Amygdala (tissue), 56 donors: ENCODE measurements around the gene MYT1.

Experiments
- DNase-seq, 56 donors: peaks; one replicate each; lab custom pipeline; 2025; lab: John Stamatoyannopoulos, UW

MYT1 gene

DNA sequence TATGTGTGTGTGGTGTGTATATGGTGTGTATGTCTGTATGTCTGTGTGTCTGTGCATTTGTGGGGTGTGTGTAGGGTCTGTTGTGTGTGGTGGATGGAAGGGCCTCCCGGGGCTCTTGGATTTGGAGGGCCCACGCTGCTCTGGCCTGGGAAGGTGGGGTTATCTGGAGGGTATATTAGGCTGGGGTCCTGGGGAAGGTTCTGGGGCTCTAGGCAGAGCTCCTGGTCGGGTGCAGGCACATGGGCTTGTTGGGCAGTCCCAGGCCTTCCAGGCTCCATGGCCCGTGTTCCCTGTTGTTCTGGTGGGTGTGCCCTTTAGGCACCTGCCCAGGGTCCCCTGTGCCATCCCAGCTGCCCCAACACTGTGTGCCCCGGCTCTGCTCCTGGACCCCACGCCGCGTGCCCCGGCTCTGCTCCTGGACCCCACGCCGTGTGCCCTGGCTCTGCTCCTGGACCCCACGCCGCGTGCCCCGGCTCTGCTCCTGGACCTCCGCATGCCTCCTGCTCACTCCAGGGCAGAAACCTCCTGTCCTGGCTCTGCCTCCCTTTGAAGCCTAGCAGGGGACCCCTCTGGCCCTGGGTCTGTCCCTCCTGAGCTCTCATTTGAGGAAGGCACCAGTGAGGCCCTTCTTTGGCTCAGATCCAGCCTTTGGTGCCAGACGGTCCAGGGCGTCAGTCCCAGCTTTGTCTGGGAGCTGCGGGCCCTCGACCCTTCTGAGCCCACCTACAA lies 10.2 kb upstream of the MYT1 start:
- no peak for DNase-seq

DNA sequence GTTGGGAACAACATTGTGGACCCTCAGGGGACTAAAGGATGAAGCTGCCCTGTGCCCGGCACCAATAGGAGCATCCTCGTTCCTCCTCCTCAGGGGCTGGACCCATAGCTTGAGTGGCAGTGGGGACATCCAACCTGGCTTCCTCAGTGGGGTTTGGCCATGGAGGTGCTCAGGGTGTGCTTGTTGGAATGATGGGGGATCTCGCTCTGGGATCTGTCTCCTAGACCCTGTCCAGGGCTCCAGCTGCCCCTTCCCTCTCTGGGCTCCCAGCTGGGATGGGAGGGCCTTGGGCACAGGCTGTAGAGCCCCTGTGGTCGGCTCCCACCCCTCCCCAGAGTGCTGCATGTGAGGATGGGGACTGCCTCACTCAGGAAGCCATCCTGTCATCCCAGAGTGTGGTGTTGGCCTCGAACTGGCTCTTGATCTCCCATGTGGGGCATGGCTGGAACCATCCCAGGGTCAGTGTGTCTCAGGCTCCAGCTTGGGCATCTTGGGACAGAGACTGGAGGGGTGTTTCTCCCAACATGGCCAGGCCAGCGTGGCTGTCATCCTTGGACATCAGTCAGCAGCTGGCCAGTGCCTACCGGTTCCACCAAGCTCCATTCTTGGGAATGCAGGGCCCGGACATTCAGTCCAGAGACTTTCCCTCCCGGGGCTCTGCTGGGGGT lies 9.5 kb upstream of the MYT1 start:
- DNase-seq, result no peak

DNA sequence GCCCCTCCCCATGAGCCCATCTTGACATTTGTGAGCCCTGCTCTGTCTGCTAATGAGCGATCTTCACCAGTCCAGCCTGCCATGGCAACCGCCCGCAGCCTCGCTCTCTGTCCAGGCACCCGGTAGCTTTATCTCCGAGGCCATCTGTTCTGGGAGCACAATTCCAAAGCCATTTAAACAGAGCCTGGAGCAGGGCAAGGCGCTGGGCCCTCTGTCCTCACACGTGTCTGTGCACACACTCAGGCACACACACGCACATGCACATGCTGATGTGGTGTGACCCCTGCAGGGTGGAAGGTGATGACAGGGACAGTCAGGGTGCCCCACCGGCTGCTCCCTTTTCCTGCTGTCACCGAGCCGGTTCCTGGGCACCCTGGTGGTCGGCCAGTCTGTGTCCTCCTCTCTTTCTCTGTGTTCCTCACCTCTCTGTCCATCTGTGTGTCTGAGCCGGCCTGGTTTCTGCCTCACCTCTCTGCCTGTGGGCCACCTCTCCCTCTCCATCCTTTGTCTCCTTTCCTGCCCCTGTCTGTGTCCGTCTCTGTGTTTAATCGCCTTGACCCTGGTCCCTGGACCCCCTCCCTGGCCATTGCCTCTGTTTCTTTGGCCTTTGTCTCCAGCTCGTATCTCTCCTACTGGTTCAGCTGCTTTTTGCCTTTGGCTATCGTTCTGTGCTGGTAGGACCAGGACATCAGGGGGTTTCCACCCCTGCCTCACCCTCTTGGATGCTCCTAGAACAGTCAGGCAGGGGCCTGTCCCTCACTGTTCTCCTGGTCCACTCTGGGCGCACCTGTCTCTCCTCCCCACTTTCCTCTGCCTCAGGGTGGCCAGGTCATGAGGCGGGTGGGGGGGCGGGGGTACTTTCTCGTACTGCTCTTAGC lies 8.8 kb upstream of the MYT1 start:
- no peak for DNase-seq

DNA sequence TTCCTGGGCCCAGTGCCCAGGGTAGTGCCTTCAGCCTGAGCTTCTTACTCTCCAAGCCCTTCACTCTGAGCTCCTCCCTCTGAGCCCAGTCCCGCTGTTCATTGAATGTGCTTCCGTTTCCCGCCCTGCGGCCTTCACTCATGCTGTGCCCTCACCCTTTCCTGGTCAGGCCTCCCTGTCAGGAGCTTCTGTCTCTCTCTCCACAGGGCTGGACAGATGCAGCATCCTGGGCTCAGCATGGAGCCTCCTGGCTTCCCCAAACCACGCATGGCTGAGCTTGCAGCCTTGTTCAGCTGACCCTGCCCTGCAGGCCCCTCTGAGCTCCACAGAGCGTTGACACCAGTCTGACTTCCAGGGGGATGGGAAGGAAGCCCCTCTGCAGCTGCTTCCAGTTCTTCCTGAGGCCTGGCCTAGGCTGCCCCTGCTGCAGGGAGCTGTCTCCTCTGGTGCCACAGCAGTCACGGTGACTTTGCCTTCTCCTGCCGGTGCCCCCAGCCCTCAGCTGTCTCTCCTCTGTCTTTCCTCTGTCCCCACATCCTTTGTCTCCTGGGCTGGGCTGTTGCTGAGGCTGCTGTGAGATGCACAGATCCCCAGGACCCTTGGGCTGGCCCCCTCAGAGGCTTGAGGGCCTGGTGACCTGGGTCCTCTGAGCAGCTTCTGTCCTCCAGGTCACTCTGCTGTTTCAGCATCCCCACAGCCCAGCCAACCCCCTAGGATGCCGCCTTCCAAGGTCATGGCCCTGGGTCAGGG lies 7.9 kb upstream of the MYT1 start:
- no peak for DNase-seq

DNA sequence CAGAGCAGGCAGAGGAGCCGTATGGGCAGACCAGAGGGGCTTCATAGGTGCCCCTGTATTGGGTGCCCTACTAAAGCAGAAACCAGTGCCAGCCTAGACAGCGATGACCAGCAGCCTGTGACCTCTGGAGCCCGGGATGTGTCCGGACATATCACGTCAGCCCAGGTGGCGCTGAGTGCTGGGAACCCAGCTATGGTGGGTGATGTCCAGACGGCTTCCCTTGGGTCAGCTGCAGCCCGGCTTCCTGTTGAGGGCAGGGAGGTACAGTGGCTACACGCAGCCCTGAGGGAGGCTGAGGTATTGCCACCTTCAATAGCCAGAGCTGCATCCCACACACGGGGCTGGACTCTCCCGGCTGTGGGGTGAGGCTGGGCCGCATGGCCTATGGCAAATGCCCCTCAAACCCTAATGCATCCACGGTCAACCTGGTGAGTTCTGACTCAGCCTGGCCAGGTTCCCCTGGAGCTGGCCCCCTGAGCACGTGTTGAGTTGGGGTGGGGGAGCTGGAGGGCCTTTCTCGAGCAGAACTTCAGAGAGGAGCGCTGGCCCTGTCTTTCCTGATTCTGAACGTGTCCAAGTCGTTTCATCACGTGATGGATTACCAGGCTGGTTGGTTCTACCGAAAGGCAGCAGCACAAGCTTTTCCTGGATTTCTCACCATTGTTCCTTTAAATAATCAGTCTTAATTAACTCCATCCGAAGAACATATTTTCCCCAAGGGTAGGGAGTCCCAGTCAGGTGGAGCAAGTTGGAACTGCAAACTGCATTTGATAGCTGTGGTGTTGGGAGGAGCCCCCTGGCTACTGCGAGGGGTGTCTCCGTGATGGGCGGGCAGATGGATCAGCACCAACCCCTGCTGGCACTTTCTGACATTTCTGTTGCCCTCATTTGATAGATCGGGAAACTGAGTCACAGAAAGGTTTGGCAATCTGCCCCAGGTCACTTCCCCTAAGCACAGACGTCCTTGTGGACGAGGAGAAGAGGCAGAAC lies 7.1 kb upstream of the MYT1 start:
- no peak for DNase-seq

DNA sequence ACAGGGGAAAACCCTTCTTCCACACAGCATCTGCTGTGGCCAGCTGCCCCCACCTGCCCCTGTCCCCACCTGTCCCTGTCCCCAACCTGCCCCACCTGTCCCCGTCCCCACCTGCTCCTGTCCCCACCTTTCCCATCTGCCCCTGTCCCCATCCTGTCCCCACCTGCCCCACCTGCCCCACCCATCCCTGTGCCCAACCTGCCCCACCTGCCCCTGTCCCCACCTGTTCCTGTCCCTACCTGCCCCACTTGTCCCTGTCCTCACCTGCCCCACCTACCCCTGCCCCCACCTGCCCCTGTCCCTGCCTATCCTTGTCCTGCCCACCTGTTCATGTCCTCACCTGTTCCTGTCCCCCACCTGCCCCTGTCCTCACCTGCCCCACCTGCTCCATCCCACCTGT lies 6.4 kb upstream of the MYT1 start:
- no peak for DNase-seq

DNA sequence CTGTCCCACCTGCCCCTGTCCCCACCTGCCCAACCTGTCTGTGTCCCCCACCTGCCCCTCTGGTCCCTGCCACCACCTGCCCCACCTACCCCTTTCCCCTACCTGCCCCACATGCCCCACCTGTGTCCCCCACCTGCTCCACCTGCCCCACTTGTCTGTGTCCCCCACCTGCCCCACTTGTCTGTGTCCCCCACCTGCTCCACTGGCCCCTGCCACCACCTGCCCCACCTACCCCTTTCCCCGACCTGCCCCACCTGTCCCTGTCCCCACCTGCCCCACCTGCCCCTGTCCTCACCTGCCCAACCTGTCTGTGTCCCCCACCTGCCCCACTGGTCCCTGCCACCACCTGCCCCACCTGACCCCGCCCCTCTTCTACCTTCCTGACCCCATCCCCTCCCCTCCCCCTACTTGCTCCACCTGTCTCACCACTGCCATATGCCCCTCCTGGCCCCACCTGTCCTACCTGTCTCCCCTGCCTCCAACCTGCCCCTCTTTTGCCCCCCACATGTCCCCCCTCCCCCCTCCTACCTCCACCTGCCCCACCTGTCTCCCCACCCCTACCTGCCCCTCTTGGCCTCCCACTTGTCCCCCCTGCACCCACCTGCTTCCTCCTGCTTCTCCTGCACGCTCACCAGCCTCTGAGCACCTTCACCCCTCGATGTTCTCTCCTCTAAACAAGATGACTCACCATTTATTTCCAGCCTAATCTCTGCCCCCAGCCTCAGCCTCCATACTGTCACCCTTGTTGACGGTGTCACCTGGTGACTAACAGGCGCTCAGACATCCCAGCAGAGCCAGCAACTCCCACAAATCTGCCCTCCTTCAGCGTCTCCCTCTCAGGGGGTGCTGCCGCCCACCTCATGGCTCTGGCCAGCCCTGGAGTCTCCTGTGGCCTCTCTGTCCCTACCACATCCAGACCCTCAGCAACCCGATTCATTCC lies 5.6 kb upstream of the MYT1 start:
- no peak for DNase-seq

DNA sequence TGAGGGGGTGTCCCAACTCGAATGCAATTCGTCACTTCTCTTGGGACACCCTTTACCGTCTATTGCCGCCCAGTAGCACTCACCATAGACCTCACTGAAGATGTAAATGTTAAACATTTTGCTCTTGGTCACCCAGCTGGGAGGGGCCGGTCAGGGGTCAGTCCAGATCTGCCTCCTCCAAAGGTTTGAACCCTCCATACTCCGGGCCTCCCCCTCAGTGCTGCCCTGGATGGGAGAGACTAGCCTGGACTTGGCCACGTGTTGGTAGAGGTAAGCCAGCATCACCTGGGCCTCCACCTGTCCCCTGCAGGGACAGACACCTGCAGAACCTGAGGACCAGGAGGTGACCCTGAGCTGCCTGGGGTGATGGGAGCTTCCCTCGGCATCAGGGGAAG lies 5.0 kb upstream of the MYT1 start:
- no peak for DNase-seq

DNA sequence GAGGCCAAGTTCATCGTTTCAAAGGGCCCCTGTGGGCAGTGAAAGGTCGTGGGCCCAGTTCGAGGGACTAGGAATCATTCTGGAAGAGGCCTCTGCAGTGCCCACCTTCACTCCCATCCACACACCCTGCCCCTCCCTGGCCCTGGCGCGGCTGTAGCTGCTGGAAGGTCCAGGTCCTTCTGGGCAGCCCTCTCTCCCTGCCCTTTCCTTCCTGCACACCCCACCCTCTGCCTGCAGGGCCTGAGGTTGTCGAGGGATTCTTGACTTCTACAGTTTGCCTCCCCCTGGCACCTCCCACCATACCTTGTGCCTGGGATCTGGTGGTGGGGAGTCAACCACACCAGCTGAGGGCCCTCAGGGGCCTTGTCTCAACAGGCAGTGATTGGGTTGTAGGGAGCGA lies 4.5 kb upstream of the MYT1 start:
- no peak for DNase-seq

DNA sequence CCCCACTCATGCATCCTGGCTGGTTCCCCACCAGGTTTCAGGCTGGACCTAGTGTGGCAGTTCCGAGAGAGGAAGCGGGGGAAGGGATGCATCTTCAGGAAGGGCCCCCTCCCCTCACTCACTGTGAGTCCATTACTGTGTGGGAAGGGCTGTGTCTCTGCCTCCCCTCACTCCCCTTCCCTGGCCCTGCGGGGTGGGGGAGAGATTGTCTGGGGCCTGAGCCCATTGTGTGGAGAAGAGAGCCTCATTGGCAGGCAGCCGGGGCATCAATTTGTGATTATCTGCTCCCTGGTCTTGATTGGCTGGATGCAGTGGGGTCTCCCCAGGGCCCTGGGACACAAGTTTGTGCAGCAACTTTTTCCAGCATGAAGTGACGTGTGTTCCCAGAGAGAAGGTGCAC lies 4.1 kb upstream of the MYT1 start:
- no peak for DNase-seq

DNA sequence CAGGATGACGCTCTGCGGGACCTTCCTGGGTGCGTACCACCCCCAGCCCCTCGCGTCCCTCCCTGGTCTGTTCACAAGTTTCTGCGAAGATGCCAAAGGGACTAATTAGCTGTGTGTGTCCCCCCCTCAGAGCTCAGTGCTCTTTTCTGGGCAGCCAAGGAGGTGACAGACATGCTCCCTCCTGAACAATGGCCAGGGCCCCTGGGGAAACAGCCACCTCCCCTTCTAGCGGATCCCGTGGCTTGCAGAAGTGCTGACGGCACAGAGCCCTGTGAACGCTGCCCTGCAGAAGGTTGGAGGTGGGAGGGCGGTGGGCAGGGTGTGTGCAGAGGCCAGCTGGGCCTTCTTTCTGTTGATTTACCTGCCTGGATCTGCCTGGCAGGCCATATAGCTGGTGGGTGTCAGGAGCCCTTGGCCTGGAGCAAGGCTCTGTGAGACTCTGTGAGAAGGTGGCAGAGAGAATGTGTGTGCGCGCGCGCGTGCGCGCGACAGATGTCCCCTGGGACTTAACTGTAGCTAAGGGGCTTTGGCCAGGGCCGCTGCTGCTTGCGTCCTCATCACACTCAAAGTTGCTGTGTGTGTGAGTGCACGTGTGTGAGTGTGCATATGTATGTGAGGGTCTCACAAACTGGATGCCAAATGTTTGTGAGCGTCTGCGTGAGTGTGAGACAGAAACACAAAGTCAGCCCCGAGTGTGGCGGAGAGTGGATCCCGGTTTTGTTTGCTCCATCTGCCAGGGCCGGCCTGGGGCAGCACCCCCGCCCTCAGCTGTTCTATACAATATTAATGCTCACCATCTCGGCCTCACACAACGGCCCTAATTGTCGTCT lies 3.5 kb upstream of the MYT1 start:
- DNase-seq, result no peak

DNA sequence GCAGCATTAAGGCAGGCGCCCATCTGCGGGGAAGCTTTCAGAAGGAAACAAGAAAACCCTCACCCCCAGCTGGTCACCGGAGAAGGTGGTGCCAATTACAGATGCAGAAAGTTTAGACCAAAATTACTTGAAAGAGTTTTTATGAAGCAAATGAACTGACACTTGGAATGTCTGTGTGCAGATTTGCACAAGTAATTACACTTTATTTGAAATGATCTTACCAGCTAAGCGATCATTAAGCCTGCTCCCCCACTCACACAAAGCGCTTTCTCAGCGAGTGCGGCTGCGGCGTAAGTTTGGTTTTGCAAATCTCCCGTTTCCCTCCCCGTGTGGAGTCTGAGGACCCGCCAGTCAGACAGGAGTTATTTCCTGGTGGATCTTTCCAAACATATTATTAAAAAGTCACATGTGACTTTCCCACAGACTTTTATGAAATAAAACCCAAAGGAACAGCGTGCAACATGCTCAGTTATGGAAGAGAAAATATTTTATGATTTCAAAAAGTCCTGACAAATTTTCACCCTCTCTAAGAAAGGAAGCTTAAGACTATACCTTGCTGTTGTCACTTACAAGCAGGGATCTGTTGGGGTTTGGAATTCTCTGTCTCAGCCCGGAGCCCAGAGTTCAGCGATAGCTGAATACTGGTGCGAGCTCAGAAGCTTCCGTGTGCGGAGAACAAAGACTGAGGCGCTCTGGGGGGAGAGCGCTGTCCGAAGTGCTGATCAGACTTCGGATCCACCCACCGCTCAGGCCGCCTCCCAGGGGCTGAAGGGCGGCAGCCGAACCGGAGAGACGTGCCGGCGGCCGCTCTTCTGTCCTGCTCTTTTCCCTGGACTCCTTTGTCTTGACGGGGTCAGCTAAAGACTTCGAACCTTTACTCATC lies 2.7 kb upstream of the MYT1 start:
- DNase-seq, result peak in 9 of 56 donors; percentile 11 to 41 (median 16)

DNA sequence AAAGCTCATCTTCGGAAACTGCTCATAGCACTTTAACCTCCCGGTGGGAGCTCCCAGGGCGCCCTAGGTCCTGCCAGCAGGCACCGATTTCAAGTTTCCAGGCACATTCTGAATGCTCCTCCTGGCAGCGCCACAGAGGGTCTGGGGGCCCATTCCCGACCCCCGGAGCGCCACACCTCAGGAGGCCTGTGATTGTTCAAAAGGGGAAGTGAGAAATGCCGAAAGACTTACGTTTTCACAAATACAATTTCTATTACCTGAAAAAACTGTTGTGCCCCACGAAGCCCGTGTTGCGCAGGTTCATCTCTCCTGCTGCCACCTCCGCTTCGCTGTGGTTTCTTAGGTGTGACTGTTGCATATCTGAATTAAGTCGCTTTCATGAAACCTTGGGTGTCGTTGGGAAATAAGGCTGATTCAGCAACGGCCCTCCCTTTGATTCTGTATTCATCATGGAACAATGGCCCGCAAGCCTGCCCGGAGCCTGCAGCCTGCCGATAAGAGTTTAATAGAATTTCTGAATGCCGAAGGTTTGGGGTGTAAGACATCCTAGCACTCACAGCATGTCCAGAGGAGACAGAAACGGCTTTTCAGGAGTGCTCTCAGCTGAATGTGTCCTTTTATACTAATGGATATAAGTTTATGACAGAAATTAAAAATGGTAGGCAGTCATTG lies 1.9 kb upstream of the MYT1 start:
- no peak for DNase-seq

DNA sequence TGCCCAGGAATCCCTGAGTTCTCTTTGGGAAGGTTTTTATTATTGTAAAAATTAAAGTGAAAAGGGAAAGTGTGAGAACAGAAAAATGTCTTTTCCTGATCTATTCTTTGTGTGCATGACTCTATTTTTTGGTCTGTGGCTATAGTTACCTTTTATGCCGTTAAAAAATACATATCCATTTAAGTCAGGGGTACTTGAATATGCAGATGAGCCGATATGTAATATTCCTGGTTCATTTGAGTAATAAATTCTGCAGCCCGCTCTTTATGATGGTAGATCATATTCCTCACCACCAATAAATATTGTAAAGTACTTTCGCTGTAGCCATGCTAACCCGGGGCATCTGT lies 503 bp upstream of the MYT1 start:
- DNase-seq, result no peak

DNA sequence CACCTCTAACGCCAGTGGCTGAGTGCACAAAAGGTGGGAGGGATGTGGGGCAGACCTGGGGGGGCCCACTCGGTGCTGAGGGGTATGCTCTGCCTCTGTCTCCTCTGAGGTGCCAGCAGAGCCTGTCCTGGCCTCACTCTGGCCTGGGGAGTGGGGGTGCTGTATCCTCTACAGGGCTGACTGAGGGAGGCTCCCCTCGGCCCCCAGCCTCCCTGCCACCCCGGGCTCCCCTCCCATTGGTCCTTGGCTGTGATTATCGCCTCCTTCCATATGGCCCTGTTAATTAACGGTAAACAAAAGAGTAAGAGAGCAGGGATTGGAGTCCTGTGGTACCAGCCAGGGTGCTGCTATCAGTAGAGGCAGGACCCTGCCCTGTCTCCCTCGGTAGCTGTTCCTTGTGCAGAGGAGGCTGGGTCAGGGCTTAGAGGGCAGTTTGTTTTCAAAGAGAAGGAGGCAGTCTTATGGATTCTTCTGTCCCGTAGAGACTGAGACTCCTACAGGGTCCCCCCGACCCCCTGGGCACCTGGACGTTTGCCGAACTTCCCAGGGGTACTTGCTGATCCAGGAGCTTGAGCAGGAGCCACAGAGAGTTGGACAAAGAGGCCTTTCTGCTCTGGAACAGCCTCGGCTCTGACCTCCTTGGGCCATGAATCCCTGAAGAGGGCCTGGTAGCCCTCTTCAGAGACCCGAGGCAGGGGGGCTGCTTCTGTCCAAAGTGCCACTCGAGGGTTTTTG lies 1.8 kb downstream of the MYT1 start:
- no peak for DNase-seq
